SK-N-SH treated with all-trans-retinoic acid at 6 μM for 48 hours (cell line): ENCODE data around the gene ABCA12.

Experiments
- ARNTL ChIP-seq: fragments of 450-650 bp; formaldehyde crosslinking; IDR thresholded peaks from 2 replicates; pipeline ENCODE4 v1.5.0; 2020; ENCODE audit warnings: low read depth, mild to moderate bottlenecking, moderate library complexity, borderline replicate concordance
- BACH2 ChIP-seq: fragments of 250-450 bp; sonication (Bioruptor Pico); IDR thresholded peaks from 2 replicates; pipeline ENCODE4 v1.9.0; 2021; ENCODE audit warnings: mild to moderate bottlenecking, borderline replicate concordance
- CSDC2 ChIP-seq: fragments of 250-450 bp; sonication (Bioruptor Pico); IDR thresholded peaks from 2 replicates; pipeline ENCODE4 v1.5.0; 2020; ENCODE audit warnings: mild to moderate bottlenecking, moderate library complexity
- ESRRG ChIP-seq: fragments of 250-450 bp; sonication (Bioruptor Pico); IDR thresholded peaks from 2 replicates; pipeline ENCODE4 v1.6.1; 2021; ENCODE audit warnings: mild to moderate bottlenecking
- ISL1 ChIP-seq: fragments of 250-450 bp; sonication (Bioruptor Pico); IDR thresholded peaks from 2 replicates; pipeline ENCODE4 v2.1.2; 2022; ENCODE audit warnings: mild to moderate bottlenecking, moderate library complexity
- PATZ1 ChIP-seq: fragments of 250-450 bp; sonication (Bioruptor Pico); IDR thresholded peaks from 2 replicates; pipeline ENCODE4 v1.8.0; 2020; ENCODE audit warnings: mild to moderate bottlenecking, moderate library complexity, borderline replicate concordance
- RARB ChIP-seq: fragments of 250-450 bp; sonication (Bioruptor Pico); IDR thresholded peaks from 2 replicates; pipeline ENCODE4 v1.8.0; 2021; ENCODE audit warnings: mild to moderate bottlenecking, moderate library complexity
- TOX ChIP-seq: fragments of 250-450 bp; sonication (Bioruptor Pico); IDR thresholded peaks from 2 replicates; pipeline ENCODE4 v1.8.0; 2021; ENCODE audit warnings: mild to moderate bottlenecking, moderate library complexity, borderline replicate concordance
- ZC3H10 ChIP-seq: fragments of 250-450 bp; sonication (Bioruptor Pico); IDR thresholded peaks from 2 replicates; pipeline ENCODE4 v1.5.1; 2021; ENCODE audit warnings: mild to moderate bottlenecking, moderate library complexity
- ZFP3 ChIP-seq: fragments of 250-450 bp; sonication (Bioruptor Pico); IDR thresholded peaks from 2 replicates; pipeline ENCODE4 v1.5.0; 2020; ENCODE audit warnings: mild to moderate bottlenecking, moderate library complexity
- ZNF565 ChIP-seq: fragments of 450-650 bp; formaldehyde crosslinking; conservative IDR thresholded peaks from 2 replicates; pipeline ENCODE4 v1.5.0; 2020; ENCODE audit warnings: low read depth, mild to moderate bottlenecking, moderate library complexity
- ZNF70 ChIP-seq: fragments of 450-650 bp; formaldehyde crosslinking; IDR thresholded peaks from 2 replicates; pipeline ENCODE4 v1.5.0; 2020; ENCODE audit warnings: mild to moderate bottlenecking, moderate library complexity
- TF ChIP-seq, protein P1 (sequence below): fragments of 250-450 bp; sonication (Bioruptor Pico); IDR thresholded peaks from 2 replicates; pipeline ENCODE4 v1.5.1; 2020; ENCODE audit warnings: low read depth, mild to moderate bottlenecking, moderate library complexity
- TF ChIP-seq, protein P2 (sequence below): fragments of 250-450 bp; sonication (Bioruptor Pico); IDR thresholded peaks from 2 replicates; pipeline ENCODE4 v1.8.0; 2021; ENCODE audit warnings: low read depth, mild to moderate bottlenecking, moderate library complexity, borderline replicate concordance

- TF ChIP-seq ZC3H10 = no peak
- TF ChIP-seq TOX (CRISPR knock-in tag) = no peak
- no peak for TF ChIP-seq ARNTL (CRISPR knock-in tag)
- no peak for TF ChIP-seq RARB (CRISPR knock-in tag)
- TF ChIP-seq ZFP3 (CRISPR knock-in tag) = no peak
- TF ChIP-seq, protein P1, sequence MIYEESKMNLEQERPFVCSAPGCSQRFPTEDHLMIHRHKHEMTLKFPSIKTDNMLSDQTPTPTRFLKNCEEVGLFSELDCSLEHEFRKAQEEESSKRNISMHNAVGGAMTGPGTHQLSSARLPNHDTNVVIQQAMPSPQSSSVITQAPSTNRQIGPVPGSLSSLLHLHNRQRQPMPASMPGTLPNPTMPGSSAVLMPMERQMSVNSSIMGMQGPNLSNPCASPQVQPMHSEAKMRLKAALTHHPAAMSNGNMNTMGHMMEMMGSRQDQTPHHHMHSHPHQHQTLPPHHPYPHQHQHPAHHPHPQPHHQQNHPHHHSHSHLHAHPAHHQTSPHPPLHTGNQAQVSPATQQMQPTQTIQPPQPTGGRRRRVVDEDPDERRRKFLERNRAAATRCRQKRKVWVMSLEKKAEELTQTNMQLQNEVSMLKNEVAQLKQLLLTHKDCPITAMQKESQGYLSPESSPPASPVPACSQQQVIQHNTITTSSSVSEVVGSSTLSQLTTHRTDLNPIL (CRISPR knock-in tag) = no peak
- no peak for TF ChIP-seq ESRRG (CRISPR knock-in tag)
- no peak for TF ChIP-seq ZNF565 (CRISPR knock-in tag)
- no peak for TF ChIP-seq PATZ1 (CRISPR knock-in tag)
- no peak for TF ChIP-seq ISL1 (CRISPR knock-in tag)
- TF ChIP-seq, protein P2, sequence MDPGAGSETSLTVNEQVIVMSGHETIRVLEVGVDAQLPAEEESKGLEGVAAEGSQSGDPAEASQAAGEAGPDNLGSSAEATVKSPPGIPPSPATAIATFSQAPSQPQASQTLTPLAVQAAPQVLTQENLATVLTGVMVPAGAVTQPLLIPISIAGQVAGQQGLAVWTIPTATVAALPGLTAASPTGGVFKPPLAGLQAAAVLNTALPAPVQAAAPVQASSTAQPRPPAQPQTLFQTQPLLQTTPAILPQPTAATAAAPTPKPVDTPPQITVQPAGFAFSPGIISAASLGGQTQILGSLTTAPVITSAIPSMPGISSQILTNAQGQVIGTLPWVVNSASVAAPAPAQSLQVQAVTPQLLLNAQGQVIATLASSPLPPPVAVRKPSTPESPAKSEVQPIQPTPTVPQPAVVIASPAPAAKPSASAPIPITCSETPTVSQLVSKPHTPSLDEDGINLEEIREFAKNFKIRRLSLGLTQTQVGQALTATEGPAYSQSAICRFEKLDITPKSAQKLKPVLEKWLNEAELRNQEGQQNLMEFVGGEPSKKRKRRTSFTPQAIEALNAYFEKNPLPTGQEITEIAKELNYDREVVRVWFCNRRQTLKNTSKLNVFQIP (CRISPR knock-in tag) = no peak
- TF ChIP-seq ZNF70 (CRISPR knock-in tag) = no peak
- TF ChIP-seq BACH2 (CRISPR knock-in tag) = no peak
- TF ChIP-seq CSDC2 (CRISPR knock-in tag) = no peak
Measured at GRCh38 chr2:215188078-215188477, 49.7 kb upstream of the ABCA12 start.
